Smooth muscle cell of the brain vasculature (primary cell): ENCODE data around the gene TBC1D1.

Source experiments
- DNase-seq: peaks from one replicate; pipeline ENCODE4 v3.0.0-alpha.2; 2012; ENCODE audit warnings: low read depth, low spot score

The TBC1D1 gene

DNA sequence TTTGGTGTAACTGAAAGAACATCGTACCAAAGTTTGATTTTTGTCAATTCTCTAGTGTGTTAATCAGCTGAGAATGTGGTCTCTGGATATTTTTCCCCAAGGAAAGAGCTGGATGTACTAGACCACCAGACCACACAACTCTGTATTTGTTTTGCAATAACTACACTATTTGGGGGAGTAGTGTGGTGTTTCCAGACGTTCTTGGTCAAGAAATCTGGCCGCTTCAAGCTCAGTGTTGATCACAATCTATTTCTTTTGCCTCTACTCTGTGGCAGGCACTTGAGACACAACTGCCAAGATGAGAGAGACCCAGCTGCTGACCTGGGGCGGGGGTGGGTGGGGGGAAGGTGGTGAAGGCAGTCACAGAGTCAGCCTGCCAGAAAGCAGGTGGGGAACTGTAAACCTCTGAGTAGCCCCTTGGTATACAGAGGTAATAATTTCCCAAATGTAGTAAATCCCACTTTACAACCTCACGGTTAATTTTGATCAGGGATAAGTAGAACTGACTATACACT lies 99.9 kb downstream of the TBC1D1 start:
- DNase-seq: no peak

DNA sequence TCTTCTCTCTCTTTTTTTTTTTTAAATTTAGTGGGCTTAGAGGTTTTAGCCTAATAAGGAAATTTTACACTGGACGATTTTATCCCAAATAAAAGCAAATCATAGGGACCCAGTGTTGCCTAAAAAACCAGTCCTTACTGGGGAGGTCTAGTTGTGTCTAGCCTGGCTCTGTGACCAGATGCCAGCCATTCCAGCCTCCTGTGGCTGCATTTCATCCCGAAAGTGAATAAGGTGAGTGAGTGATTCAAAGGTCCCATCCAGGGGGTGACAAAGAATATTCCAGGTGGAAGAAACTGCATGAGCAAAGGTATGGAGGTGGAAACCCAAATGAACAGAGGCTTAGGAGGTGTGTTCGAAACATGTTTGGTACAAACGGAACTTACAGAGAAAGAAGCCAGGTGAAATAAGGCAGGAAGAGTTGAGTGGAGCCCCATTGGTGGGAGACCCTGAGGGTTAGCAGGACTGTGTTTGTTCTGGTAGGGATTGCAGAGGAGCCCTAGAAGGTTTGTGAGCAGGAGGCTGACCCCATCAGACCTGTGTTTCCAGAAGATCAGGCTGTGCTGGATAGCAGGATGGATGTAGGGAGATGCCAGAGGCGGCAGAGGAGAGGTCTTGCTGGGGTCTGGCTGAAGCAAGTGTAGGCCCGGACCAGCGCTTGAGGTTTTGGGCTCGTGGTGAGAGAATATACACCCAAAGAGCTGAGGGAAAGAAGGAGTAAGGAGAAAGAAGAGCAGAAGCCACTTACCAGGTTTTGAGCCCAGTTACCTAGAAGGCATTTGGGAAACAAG lies 100.9 kb downstream of the TBC1D1 start:
- DNase-seq: no peak

DNA sequence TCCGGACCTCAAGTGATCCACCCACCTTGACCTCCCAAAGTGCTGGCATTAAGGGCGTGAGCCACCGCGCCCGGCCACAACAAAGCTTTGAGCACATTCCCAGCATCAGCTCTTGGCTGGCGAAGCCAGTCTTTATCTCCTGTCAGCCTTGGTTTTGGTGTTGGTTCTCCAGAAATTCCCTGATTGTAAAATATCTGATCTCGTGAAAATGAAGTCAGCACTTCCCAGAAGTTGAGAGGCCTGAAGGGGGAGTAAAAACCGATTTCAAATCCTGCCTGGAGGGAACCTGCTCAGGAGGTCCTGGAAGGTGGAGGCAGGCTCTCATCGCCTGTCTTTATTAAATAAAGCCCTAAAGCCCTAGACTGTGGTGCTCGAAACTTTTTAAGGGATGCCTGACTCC lies 102.9 kb downstream of the TBC1D1 start:
- no peak for DNase-seq

DNA sequence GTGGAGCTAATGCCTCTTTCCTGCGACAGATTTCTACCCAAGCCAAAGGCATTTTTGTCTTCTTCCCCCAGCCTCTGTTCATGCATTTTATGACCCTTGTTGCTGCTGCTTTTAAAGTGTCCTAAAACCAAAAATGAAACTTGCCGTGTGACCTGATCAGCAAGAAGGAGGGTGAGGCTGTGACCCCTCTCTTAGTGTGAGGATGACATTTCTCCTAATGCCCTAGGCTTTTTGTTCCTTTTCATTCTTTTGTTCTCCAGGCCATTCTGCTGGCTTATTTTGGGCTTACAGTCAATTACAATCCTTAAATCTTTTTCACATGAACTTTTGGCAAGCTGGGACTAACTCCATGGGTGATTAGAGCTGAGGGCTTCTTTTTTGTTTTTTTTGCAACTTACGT lies 103.7 kb downstream of the TBC1D1 start:
- no peak for DNase-seq

DNA sequence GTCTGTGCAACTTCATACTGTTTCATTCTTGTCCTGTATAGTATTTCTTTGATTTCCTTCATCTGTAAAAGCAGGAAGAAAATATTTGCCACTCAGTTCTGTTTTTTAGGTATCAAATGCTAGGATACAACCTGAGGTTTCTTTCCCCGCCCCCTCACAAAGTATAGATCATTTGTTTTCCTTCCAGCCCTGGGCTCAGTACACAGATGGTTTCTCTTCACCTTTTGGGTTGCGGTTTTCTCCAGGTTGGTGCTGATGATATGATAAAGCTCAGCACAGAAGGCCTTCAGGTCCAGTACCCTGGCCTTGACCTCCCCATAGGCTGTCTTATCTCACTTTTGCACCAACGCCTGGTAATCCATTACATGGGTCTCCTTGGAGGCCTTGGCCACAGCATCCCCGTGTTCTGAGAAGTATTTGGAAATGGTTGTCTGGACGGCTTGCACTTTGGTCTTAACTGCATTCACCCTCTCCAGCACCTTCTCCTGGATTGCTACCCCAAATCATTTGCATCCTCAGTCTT lies 104.5 kb downstream of the TBC1D1 start:
- no peak for DNase-seq

DNA sequence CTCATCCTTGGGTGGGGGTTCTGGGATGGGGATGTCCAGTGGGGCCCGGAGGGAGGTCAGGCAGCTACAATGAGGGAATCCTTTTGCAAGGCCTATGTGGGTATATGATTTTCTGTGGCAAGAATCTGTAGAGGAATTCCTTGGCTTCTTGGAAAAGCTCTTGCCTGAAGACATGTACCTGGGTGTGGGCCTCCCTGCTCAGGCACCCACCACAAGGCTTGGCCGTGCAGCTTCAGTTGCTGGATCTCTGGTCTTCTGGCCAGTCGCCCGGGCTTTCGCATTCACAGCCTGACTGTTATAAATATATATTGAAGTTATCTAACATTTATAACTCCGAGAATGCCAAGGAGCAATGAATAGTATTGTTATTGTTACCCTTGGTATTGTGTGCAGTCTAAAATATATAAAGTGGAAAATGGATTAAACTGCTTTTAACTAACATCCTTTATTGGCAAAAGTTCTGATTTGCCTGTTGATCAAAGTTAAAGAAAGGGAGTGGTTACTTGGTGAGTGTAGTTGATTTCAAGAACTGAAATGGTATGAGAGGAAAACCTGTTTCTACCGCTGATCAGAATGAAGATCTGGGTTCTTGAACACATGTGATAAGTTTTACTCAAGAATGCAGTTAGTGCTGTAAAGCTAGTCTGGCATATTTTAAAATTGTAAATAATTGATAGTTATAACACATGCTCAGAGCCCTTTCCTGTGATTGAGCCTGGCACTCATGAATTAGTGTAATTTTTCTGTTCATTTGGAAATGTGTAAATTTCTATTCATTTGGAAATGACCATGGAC lies 105.3 kb downstream of the TBC1D1 start:
- DNase-seq: no peak

DNA sequence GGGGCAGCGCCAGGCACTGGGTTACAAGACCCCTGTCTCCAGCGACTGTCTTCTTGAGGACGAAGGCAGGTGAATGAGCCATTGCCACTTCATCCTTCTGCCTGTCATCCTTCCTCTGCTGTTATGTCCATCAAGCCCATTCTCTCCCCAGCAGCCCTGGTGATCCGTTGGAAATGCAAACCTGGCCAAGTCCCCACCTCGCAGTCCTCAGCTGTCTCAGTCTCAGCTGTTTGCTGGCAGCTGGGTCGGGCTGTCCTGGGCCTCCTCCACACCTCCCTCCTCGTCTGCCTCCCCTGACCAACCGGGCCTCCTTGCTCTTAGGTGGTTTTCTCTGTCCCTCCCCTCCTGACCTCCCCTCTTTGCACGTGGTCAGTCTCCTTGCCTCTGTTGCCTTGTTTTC lies 107.3 kb downstream of the TBC1D1 start:
- no peak for DNase-seq

DNA sequence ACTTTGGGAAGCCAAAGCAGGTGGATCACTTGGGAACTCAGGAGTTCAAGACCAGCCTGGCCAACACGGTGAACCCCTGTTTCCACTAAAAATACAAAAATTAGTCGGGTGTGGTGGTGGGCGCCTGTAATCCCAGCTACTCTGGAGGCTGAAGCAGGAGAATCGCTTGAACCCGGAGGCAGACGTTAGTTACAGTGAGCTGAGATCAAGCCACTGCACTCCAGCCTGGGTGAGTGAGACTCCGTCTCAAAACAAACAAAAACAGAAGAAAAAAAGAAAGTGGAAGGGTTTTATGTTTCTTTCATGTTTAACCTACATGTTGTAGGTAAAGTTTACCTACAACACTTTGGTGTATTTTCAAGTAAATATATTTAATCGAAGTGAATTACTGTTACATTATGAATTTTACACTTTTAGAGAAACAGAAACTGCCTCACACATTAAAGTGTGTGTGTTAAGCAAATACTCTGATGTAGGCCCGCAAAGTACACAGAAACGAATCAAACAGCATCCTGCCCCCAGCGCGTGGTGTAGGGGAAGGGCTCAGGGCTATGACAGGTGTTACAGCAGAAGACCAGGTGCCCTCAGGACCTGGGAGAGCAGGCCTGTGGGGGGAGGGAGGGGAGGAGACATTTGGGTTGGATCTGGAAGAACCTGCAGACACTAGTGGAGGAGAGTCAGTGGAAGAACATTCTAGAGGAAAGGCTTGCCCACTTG lies 108.3 kb downstream of the TBC1D1 start:
- DNase-seq: no peak

GRCh38 chr4:37999965-38000364 lies 109.1 kb downstream of the TBC1D1 start:
- DNase-seq: no peak

DNA sequence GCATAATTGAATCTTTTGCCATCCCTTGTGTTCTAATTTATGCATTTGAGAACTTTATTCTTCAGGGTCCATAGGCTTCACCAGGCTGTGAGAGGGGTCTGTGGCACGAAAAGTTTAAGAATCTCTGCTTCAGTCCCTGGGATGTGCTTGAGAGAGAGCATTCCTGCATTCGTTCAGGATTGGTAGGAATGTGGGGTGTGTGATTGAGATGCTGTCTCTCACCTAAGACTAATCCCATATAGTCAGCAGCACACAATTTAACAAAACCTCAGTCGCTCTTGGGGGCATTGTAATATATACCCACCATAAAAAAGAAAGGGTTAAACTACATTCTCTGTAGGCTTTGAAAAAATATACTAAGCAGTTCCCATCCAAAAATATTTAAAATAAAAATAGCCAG lies 111.0 kb downstream of the TBC1D1 start:
- DNase-seq: no peak

GRCh38 chr4:38002451-38003071 lies 111.7 kb downstream of the TBC1D1 start:
- DNase-seq: no peak

GRCh38 chr4:38003102-38003501 lies 112.2 kb downstream of the TBC1D1 start:
- DNase-seq: no peak

- no peak for DNase-seq
Observed at GRCh38 chr4:38003628-38004027, 112.7 kb downstream of the TBC1D1 start.

DNA sequence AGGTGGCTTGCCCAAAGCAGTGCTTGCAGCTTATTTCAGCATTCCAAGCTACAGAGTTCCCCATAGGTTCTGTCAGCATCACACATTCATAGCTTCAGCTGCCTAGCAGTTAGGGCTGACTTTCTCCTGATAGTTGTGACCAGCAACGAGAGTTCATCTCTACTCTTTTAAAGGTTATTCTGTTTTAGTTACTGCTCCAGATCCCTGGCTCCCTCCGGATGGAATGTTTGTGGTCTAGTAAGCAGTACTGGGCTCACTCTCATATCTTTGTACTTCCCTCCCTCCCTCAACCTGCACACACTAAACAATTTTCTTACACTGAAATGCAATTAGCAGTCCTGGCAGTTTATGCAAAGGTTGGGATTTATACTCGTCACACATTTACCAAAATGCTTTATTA lies 113.2 kb downstream of the TBC1D1 start:
- DNase-seq: no peak

DNA sequence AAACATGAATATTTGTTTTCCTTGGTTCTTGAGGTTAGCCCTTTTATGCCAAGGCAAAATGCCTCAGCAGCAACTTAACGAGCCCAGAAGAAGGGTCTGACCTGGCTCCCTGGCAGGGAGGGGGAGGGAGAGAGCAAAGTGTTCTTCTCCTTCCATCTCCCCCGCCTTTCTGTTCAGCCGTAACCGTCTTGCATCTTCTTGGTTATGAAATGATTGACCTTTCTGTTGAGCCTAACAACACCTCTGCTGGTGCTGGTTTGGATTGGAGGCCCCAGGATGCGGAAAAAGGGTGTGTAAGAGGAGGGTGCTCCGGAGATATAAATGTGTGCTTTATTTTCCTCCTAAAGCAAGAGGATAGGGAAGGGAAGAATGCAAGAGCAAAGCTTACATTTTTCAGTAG lies 114.0 kb downstream of the TBC1D1 start:
- DNase-seq: no peak

GRCh38 chr4:38005637-38006036 lies 114.8 kb downstream of the TBC1D1 start:
- no peak for DNase-seq

DNA sequence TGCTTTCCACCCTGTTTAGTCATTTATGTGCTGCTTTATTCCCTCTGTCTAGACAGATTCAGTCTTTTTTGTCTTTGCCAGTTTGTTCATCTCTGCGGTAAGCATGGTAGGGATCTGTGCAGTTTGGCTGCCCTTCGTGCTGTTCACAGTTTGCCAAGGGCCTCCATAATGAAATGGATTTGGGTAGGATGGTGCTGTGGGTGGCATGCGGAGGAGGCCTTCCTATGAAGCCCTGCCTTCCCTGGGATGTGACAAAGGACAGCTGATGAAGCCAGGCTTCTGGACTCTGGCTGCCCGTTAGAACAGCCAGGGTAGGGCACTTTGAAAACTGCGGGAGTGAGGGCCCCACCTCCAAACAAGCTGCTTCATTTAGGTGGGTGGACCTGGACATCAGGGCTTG lies 116.8 kb downstream of the TBC1D1 start:
- DNase-seq: no peak

GRCh38 chr4:38008571-38009021 lies 117.7 kb downstream of the TBC1D1 start:
- DNase-seq: no peak

- DNase-seq: no peak
Observed at GRCh38 chr4:38009421-38009820, 118.5 kb downstream of the TBC1D1 start.

DNA sequence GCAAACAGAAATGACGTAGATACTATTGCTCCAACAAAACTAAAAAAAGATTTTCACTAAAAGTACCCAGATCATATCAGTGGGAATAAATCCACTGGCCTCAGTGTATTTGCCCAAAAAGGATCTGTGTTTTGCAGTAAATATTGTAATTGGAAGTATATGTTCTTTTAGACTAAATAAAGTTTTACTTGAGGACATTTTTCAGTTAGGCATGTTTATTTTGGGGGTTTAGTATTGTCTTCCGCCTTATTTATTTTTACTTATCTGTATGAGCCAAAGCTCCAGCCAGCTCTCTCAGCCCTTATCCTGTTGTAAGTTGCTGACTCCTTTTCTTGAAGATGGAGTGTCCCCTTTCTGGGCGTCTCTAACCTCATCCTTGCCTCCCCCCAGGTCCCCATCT lies 119.1 kb downstream of the TBC1D1 start:
- DNase-seq: no peak

- no peak for DNase-seq
Observed at GRCh38 chr4:38011511-38012162, 120.8 kb downstream of the TBC1D1 start.
